ENCODE data around the gene RAP2C. TPM values are rescaled to one million over a fixed set of nuclear protein-coding genes. Genes with fewer than 3 reads are reported as not detected.

The RAP2C gene
- 17.3 and 20.3 TPM in 2 replicates for total RNA-seq (2012; rRNA removed)

DNA sequence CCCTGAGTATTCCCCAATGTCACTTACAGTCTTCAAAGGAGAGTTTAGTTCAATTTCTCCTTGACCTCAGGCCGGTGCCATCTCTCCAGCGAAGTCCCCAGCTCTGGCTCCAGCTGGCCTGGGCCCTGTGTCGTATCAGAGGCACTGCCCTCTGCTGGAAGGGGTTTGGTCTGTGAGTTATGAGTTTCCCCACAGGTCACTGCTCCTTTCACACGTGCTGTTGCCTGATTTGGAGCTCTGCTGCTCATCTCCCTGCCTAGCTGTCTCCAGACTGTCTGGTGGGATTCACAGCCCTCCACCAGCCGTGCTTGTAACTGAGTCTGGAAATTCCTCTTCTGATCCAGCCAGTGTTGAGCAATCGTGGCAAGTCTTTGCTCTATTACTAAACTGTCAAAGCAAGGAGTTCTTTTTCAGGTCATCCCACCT lies at the start of gene RAP2C:
Gene RAP2C (minus strand): TSS at position 105 of the 426 bp plus-strand sequence. CDS start 2,179 bp downstream, outside the sequence.
- Histone ChIP-seq H3K4me1 (ENCODE audit: control insufficient read depth, insufficient read depth, low read length) (peaks cover 3% of the 10 kb centered on the region), H3K4me2 (ENCODE audit: low read length) (peak within 1 kb of the TSS; percentile 85), H3K36me3 (ENCODE audit: insufficient read depth, low read length) (no peaks in the 10 kb centered on the region), H3K9me3 (replicated peaks; ENCODE audit: low read length) (no peaks in the 10 kb centered on the region), H3K27me3 (ENCODE audit: control insufficient read depth, insufficient read depth, low read length) (no peaks in the 10 kb centered on the region), H3K9ac (ENCODE audit: low read depth, low read length) (peak within 1 kb of the TSS; percentile 87), H3K4me3 (ENCODE audit: low read length) (peak within 1 kb of the TSS; percentile 77)

GRCh38 chrX:132267392-132267791 lies 48.1 kb upstream of the RAP2C start:
- Histone ChIP-seq H3K9me3 (replicated peaks; ENCODE audit: low read length) (no peaks in the 10 kb centered on the region), H3K4me3 (ENCODE audit: low read length) (no peak overlapping the region), H3K9ac (ENCODE audit: low read depth, low read length) (no peak overlapping the region), H3K36me3 (ENCODE audit: insufficient read depth, low read length) (no peaks in the 10 kb centered on the region), H3K4me2 (ENCODE audit: low read length) (no peak overlapping the region), H3K27me3 (ENCODE audit: control insufficient read depth, insufficient read depth, low read length) (peaks cover 10% of the 10 kb centered on the region), H3K4me1 (ENCODE audit: control insufficient read depth, insufficient read depth, low read length) (peaks cover 16% of the 10 kb centered on the region)

DNA sequence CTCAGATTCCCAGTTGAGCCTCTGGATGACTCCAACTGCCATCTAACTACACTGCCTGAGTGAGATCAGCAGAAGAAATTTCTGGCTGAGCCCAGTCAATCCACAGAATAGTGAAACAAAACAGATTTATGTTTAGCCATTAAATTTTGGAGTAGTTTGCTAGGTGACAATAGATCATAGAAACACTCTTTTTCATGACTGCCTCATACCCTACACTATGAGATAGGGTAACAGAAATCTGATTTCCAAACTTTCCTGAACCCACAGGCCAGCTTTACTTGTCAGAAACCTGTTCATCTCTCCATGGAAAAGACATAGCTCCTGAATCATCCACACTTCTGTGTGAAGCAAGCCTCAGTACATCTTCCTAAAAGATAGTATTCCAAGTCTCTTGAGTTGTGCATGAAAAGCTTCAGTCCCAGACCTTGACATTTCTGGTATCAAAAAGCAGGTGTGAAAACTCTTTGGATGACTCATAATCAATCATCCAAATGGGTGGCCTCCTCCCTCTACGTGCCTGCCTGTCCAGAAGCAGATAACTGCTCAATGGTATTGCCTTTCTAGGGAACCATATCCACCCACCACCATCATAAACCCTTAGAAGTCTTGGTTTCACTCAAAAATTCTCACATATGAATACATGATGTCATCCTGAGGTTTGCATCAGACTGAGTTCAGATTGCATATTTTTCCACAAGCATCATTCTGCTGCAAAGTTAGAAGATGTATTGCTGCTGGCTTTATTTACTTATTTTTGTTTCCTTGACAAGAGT lies 47.5 kb upstream of the RAP2C start:
- Histone ChIP-seq H3K36me3 (ENCODE audit: insufficient read depth, low read length) (no peaks in the 10 kb centered on the region), H3K9me3 (replicated peaks; ENCODE audit: low read length) (no peaks in the 10 kb centered on the region), H3K4me1 (ENCODE audit: control insufficient read depth, insufficient read depth, low read length) (peaks cover 16% of the 10 kb centered on the region), H3K4me2 (ENCODE audit: low read length) (no peak overlapping the region), H3K4me3 (ENCODE audit: low read length) (no peak overlapping the region), H3K27me3 (ENCODE audit: control insufficient read depth, insufficient read depth, low read length) (peaks cover 14% of the 10 kb centered on the region), H3K9ac (ENCODE audit: low read depth, low read length) (no peak overlapping the region)

DNA sequence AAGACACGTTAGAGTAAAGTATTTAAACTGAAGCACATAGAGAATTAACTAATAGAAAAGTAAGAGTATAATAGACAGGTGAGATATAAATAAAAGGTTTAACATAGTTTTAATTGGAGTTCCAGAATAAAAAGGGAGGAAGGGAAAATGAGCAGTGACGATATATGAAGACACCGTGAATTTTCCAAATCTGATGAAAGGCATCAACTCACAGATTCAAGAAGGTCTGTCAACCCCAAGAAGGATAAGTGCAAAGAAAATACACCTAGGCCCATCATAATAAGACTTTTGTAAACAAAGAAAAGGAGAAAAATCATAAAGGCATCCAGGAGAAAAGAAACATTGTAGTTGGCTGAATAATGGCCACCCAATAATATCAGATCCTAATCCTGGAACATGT lies 43.9 kb upstream of the RAP2C start:
- Histone ChIP-seq H3K4me3 (ENCODE audit: low read length) (no peak overlapping the region), H3K4me1 (ENCODE audit: control insufficient read depth, insufficient read depth, low read length) (no peaks in the 10 kb centered on the region), H3K4me2 (ENCODE audit: low read length) (no peak overlapping the region), H3K36me3 (ENCODE audit: insufficient read depth, low read length) (no peaks in the 10 kb centered on the region), H3K27me3 (ENCODE audit: control insufficient read depth, insufficient read depth, low read length) (peaks cover 5% of the 10 kb centered on the region), H3K9me3 (replicated peaks; ENCODE audit: low read length) (no peaks in the 10 kb centered on the region), H3K9ac (ENCODE audit: low read depth, low read length) (no peak overlapping the region)

- Histone ChIP-seq H3K9me3 (replicated peaks; ENCODE audit: low read length) (no peaks in the 10 kb centered on the region), H3K4me1 (ENCODE audit: control insufficient read depth, insufficient read depth, low read length) (no peaks in the 10 kb centered on the region), H3K4me3 (ENCODE audit: low read length) (no peak overlapping the region), H3K27me3 (ENCODE audit: control insufficient read depth, insufficient read depth, low read length) (peaks cover 5% of the 10 kb centered on the region), H3K9ac (ENCODE audit: low read depth, low read length) (no peak overlapping the region), H3K36me3 (ENCODE audit: insufficient read depth, low read length) (no peaks in the 10 kb centered on the region), H3K4me2 (ENCODE audit: low read length) (no peak overlapping the region)
Observed at GRCh38 chrX:132258509-132258908, 39.3 kb upstream of the RAP2C start.

GRCh38 chrX:132257116-132257515 lies 37.9 kb upstream of the RAP2C start:
- Histone ChIP-seq H3K4me1 (ENCODE audit: control insufficient read depth, insufficient read depth, low read length) (no peaks in the 10 kb centered on the region), H3K36me3 (ENCODE audit: insufficient read depth, low read length) (no peaks in the 10 kb centered on the region), H3K4me3 (ENCODE audit: low read length) (no peak overlapping the region), H3K9me3 (replicated peaks; ENCODE audit: low read length) (no peaks in the 10 kb centered on the region), H3K9ac (ENCODE audit: low read depth, low read length) (no peak overlapping the region), H3K27me3 (ENCODE audit: control insufficient read depth, insufficient read depth, low read length) (peaks cover under 1% of the 10 kb centered on the region), H3K4me2 (ENCODE audit: low read length) (no peak overlapping the region)

GRCh38 chrX:132236121-132236520 lies 16.9 kb upstream of the RAP2C start:
- Histone ChIP-seq H3K4me2 (ENCODE audit: low read length) (no peak overlapping the region), H3K4me3 (ENCODE audit: low read length) (no peak overlapping the region), H3K9me3 (replicated peaks; ENCODE audit: low read length) (no peaks in the 10 kb centered on the region), H3K27me3 (ENCODE audit: control insufficient read depth, insufficient read depth, low read length) (peaks cover 5% of the 10 kb centered on the region), H3K36me3 (ENCODE audit: insufficient read depth, low read length) (no peaks in the 10 kb centered on the region), H3K4me1 (ENCODE audit: control insufficient read depth, insufficient read depth, low read length) (no peaks in the 10 kb centered on the region), H3K9ac (ENCODE audit: low read depth, low read length) (no peak overlapping the region)

GRCh38 chrX:132235488-132235887 lies 16.2 kb upstream of the RAP2C start:
- no peak overlapping the region for H3K9ac ChIP-seq (ENCODE audit: low read depth, low read length)
- peaks cover 5% of the 10 kb centered on the region for H3K27me3 ChIP-seq (ENCODE audit: control insufficient read depth, insufficient read depth, low read length)
- no peaks in the 10 kb centered on the region for H3K36me3 ChIP-seq (ENCODE audit: insufficient read depth, low read length)
- no peak overlapping the region for H3K4me3 ChIP-seq (ENCODE audit: low read length)
- no peak overlapping the region for H3K4me2 ChIP-seq (ENCODE audit: low read length)
- no peaks in the 10 kb centered on the region for H3K4me1 ChIP-seq (ENCODE audit: control insufficient read depth, insufficient read depth, low read length)
- no peaks in the 10 kb centered on the region for H3K9me3 ChIP-seq (replicated peaks; ENCODE audit: low read length)

DNA sequence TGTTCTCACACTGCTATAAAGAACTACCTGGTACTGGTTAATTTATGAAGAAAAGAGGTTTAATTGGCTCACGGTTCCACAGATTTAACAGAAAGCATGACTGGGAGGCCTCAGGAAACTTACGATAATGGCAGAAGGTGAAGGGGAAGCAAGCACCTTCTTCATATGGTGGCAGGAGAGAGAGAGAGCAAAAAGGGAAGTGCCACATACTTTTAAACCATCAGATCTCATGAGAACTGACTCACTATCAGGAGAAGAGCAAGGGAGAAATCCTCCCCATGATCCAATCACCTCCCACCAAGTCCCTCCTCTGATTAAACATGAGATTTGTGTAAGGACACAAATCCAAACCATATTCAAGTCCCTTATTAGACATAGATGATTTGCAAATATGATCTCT lies 12.3 kb upstream of the RAP2C start:
- no peak overlapping the region for H3K4me3 ChIP-seq (ENCODE audit: low read length)
- peaks cover 4% of the 10 kb centered on the region for H3K4me1 ChIP-seq (ENCODE audit: control insufficient read depth, insufficient read depth, low read length)
- H3K27me3 ChIP-seq (ENCODE audit: control insufficient read depth, insufficient read depth, low read length), result peaks cover 5% of the 10 kb centered on the region
- H3K9me3 ChIP-seq (replicated peaks; ENCODE audit: low read length), result no peaks in the 10 kb centered on the region
- H3K9ac ChIP-seq (ENCODE audit: low read depth, low read length), result no peak overlapping the region
- H3K4me2 ChIP-seq (ENCODE audit: low read length), result no peak overlapping the region
- H3K36me3 ChIP-seq (ENCODE audit: insufficient read depth, low read length), result no peaks in the 10 kb centered on the region

DNA sequence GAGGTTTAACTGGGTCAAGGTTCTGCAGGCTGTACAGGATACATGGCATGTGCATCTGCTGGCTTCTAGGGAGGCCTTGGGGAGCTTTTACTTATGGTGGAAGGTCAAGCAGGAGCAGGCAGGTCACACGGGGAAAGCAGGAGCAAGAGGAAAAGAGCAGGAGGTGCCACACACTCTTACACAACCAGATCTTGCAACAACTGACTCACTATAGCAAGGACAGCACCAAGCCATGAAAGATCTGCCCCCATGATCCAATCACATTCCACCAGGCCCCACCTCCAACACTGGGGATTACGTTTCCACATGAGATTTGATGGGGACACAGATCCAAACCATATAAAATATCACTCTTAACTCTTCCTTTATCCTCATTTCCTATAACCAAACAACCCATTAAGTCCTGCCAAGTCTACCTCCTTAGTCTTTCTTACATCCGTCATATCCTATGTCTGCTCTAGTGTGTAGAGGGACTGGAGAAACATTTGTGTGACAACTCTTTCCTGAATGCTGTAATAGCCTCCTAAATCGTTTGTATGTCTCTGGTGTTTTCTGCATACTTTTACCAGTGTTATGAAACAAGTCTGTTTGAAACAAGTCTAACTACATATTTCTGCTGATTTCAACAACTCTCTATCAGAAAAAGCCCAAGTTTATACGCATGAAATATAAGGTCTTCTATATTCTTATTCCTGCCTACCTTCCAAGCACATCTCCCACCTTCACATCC lies 8.3 kb upstream of the RAP2C start:
- Histone ChIP-seq H3K4me2 (ENCODE audit: low read length) (no peak overlapping the region), H3K4me3 (ENCODE audit: low read length) (no peak overlapping the region), H3K9ac (ENCODE audit: low read depth, low read length) (no peak overlapping the region), H3K9me3 (replicated peaks; ENCODE audit: low read length) (no peaks in the 10 kb centered on the region), H3K36me3 (ENCODE audit: insufficient read depth, low read length) (no peaks in the 10 kb centered on the region), H3K4me1 (ENCODE audit: control insufficient read depth, insufficient read depth, low read length) (peaks cover 4% of the 10 kb centered on the region), H3K27me3 (ENCODE audit: control insufficient read depth, insufficient read depth, low read length) (peaks cover 5% of the 10 kb centered on the region)

GRCh38 chrX:132226169-132226568 lies 6.9 kb upstream of the RAP2C start:
- Histone ChIP-seq H3K9ac (ENCODE audit: low read depth, low read length) (no peak overlapping the region), H3K9me3 (replicated peaks; ENCODE audit: low read length) (no peaks in the 10 kb centered on the region), H3K36me3 (ENCODE audit: insufficient read depth, low read length) (no peaks in the 10 kb centered on the region), H3K4me2 (ENCODE audit: low read length) (no peak overlapping the region), H3K4me1 (ENCODE audit: control insufficient read depth, insufficient read depth, low read length) (peaks cover 4% of the 10 kb centered on the region), H3K4me3 (ENCODE audit: low read length) (no peak overlapping the region), H3K27me3 (ENCODE audit: control insufficient read depth, insufficient read depth, low read length) (no peaks in the 10 kb centered on the region)
